Ovary (tissue), 9 donors: ENCODE measurements around the gene LPAR5. TPM values are rescaled to one million over a fixed set of nuclear protein-coding genes. Genes with fewer than 3 reads are reported as not detected.

ENCODE experiments used
- DNase-seq, 5 donors: peaks; one replicate each; pipeline ENCODE4 v3.0.0-alpha.2; 2019 to 2020
- H3K27ac ChIP-seq, 2 donors: fragments of 200-600 bp; one replicate each; pipeline versions ENCODE4 v1.5.1 to v1.8.0; 2019 to 2022
- H3K27me3 ChIP-seq: fragments of 200-600 bp; one replicate; pipeline ENCODE4 v1.8.0; 2022
- H3K36me3 ChIP-seq: fragments of 200-600 bp; sonication (generic); one replicate; pipeline ENCODE4 v1.5.1; 2019
- H3K4me1 ChIP-seq: one replicate; pipeline ENCODE4 v1.8.1; 2013; ENCODE audit warnings: mild to moderate bottlenecking, moderate library complexity; ENCODE audit not compliant: insufficient read depth
- H3K4me3 ChIP-seq: fragments of 200-600 bp; sonication (generic); one replicate; pipeline ENCODE4 v1.5.1; 2017
- H3K9me3 ChIP-seq, 2 donors: fragments of 200-600 bp in 1 of 2; sonication (generic) in 1 of 2; one replicate each; pipeline versions ENCODE4 v1.5.1 to v1.8.1; 2013 to 2019; ENCODE audit warnings: mild to moderate bottlenecking in 1 of 2, moderate library complexity in 1 of 2
- EP300 ChIP-seq: sonication (generic); formaldehyde crosslinking; IDR thresholded peaks from one replicate; pipeline ENCODE4 v1.6.1; 2017; ENCODE audit warnings: antibody characterized with exemption
- POLR2A ChIP-seq: fragments of 450-650 bp; IDR thresholded peaks from one replicate; pipeline ENCODE4 v1.6.1; 2017; ENCODE audit warnings: antibody characterized with exemption, mild to moderate bottlenecking, moderate library complexity
- WGBS, 3 donors: extraction: QIAGEN DNeasy Blood & Tissue Kit in 1 of 3; methylation state at CpG; one replicate each; pipeline versions ENCODE4 v1.1.5 to v1.1.7; 2013 to 2017; 5-methylcytosine and 5-hydroxymethylcytosine counted together
- intact Hi-C, 4 donors: fragments of 100-400 bp; cut with DNase I; formaldehyde crosslinking; loops; one replicate each; pipeline versions ENCODE4 v1.11.0 to v1.15.1; 2022 to 2023
- polyA plus RNA-seq, 2 donors: library from polyadenylated mRNA; stranded (reverse); fragments of 200-250 nt in 1 of 2; fragments of 350-450 nt in 1 of 2; fragmentation: Illumina TruSeq in 1 of 2; extraction: RNeasy Lipid Tissue Mini Kit (QIAGEN cat#74804) in 1 of 2; gene quantifications; one replicate each; pipeline ENCODE4 v1.2.3, GENCODE V29; 2013 to 2014
- total RNA-seq, 7 donors: library from RNA; depleted of rRNA in 2 of 7; stranded (reverse); fragments of >200 nt in 2 of 7; fragmentation: NEBNext Ultra II Directional in 3 of 7; extraction: Animal tissue kit (Norgen Biotek cat#: 25700) in 3 of 7; gene quantifications; one replicate each; pipeline versions ENCODE4 v1.1.0 to v1.2.4, GENCODE V29; 2016 to 2023
- TF ChIP-seq, protein P1 (sequence below), 3 donors: fragments of 450-650 bp in 2 of 3; fragments of 200-600 bp in 1 of 3; IDR thresholded peaks; one replicate each; pipeline versions ENCODE4 v1.5.1 to v1.8.0; 2016 to 2022; ENCODE audit warnings: antibody characterized with exemption in 3 of 3, mild to moderate bottlenecking in 1 of 3
- donor health status: DM: no; HTN: no; CAD: no; lungs with moderate emphysema.
- donor health status: DM: no; HTN: no; CAD: no.
- donor health status: Bipolar disorder and iron deficiency.
- donor health status: DM: yes; HTN: yes; CAD: no.
- donor health status: DM: no; HTN: no; CAD: no.
- donor health status: DM: yes; HTN: yes; CAD: no.

Gene LPAR5
- total and polyA plus RNA-seq, 9 donors: 0.57 to 2.6 (median 1.3) TPM

GRCh38 chr12:6662602-6662905 lies 26.8 kb upstream of the LPAR5 start:
- TF ChIP-seq POLR2A: no peak
- TF ChIP-seq EP300: no peak
- TF ChIP-seq, protein P1, sequence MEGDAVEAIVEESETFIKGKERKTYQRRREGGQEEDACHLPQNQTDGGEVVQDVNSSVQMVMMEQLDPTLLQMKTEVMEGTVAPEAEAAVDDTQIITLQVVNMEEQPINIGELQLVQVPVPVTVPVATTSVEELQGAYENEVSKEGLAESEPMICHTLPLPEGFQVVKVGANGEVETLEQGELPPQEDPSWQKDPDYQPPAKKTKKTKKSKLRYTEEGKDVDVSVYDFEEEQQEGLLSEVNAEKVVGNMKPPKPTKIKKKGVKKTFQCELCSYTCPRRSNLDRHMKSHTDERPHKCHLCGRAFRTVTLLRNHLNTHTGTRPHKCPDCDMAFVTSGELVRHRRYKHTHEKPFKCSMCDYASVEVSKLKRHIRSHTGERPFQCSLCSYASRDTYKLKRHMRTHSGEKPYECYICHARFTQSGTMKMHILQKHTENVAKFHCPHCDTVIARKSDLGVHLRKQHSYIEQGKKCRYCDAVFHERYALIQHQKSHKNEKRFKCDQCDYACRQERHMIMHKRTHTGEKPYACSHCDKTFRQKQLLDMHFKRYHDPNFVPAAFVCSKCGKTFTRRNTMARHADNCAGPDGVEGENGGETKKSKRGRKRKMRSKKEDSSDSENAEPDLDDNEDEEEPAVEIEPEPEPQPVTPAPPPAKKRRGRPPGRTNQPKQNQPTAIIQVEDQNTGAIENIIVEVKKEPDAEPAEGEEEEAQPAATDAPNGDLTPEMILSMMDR (IDR thresholded peaks at IDR 0.05): no peak
- no peak for DNase-seq
- intact Hi-C loops: loop anchor here in 2 of 4 donors (5.0 to 10.0 kb wide), 2 partner anchors 45 to 48 kb away; no protein-coding TSS in a partner anchor
- 0% methylated on average over 10 of the region's 10 CpGs for WGBS, 3 donors
- H3K27ac ChIP-seq: no peak overlapping the region
- peak overlapping the region; percentile 62 for H3K4me3 ChIP-seq
- H3K27me3 ChIP-seq: no peaks in the 10 kb centered on the region
- no peaks in the 10 kb centered on the region for H3K9me3 ChIP-seq
- peaks cover 7% of the 10 kb centered on the region for H3K4me1 ChIP-seq
- H3K36me3 ChIP-seq: no peaks in the 10 kb centered on the region

- H3K36me3 ChIP-seq: no peaks in the 10 kb centered on the region
- no peaks in the 10 kb centered on the region for H3K27me3 ChIP-seq
- no peaks in the 10 kb centered on the region for H3K4me1 ChIP-seq
- 91 to 92% (median 91%) methylated on average over 5 of the region's 5 CpGs for WGBS, 3 donors
- no peak for TF ChIP-seq POLR2A
- TF ChIP-seq, protein P1 (IDR thresholded peaks at IDR 0.05): no peak
- no peak overlapping the region for H3K27ac ChIP-seq
- intact Hi-C loops: loop anchor here in 1 of 4 donors (10.0 kb wide), 1 partner anchor 89 kb away; the partner anchor contains the start of gene NOP2
- no peak overlapping the region for H3K4me3 ChIP-seq
- no peak for DNase-seq
- H3K9me3 ChIP-seq: no peaks in the 10 kb centered on the region
Observed at GRCh38 chr12:6653987-6654386, 18.2 kb upstream of the LPAR5 start.

GRCh38 chr12:6653342-6653741 lies 17.6 kb upstream of the LPAR5 start:
- TF ChIP-seq EP300 (no peak), POLR2A (no peak)
- TF ChIP-seq, protein P1 (IDR thresholded peaks at IDR 0.05): no peak
- Histone ChIP-seq H3K27me3 (no peaks in the 10 kb centered on the region), H3K9me3 (no peaks in the 10 kb centered on the region), H3K27ac (no peak overlapping the region), H3K4me1 (no peaks in the 10 kb centered on the region), H3K36me3 (no peaks in the 10 kb centered on the region), H3K4me3 (no peak overlapping the region)
- intact Hi-C loops: loop anchor here in 1 of 4 donors (10.0 kb wide), 1 partner anchor 89 kb away; the partner anchor contains the start of gene NOP2
- DNase-seq: no peak
- WGBS, 3 donors: 86 to 100% (median 100%) methylated on average over 1 of the region's 1 CpG

- no peak overlapping the region for H3K27ac ChIP-seq
- no peaks in the 10 kb centered on the region for H3K4me1 ChIP-seq
- H3K9me3 ChIP-seq: no peaks in the 10 kb centered on the region
- no peaks in the 10 kb centered on the region for H3K27me3 ChIP-seq
- H3K4me3 ChIP-seq: no peak overlapping the region
- H3K36me3 ChIP-seq: no peaks in the 10 kb centered on the region
- TF ChIP-seq, protein P1 (IDR thresholded peaks at IDR 0.05): no peak
- TF ChIP-seq EP300 (no peak), POLR2A (no peak)
- WGBS, 3 donors: 85 to 86% (median 85%) methylated on average over 12 of the region's 12 CpGs
- intact Hi-C loops: loop anchor here in 1 of 4 donors (10.0 kb wide), 1 partner anchor 88 kb away; the partner anchor contains the start of gene NOP2
- DNase-seq: peak in 1 of 5 donors; percentile 16
Observed at GRCh38 chr12:6652391-6652790, 16.6 kb upstream of the LPAR5 start.
